ENCODE results near the gene CPS1. TPM values are rescaled to one million over a fixed set of nuclear protein-coding genes. Genes with fewer than 3 reads are reported as not detected.

Gene CPS1
- polyA plus RNA-seq, 3 donors = 0.74 to 2.7 (median 0.79) TPM

Other genes starting within 250 kb of the CPS1 start
- 1 to 10 TPM in 1 of 3 donors, under 1 TPM in 1, not detected in 1; 0.24 to 3.4 TPM for gene MYL1, start 241.4 kb upstream of the CPS1 start, polyA plus RNA-seq
- gene LANCL1, start 79.8 kb upstream of the CPS1 start, polyA plus RNA-seq = 10 to 100 TPM; 12.6 to 18.0 (median 14.5) TPM